Chondrocyte (in vitro differentiated cells): Measurements from ENCODE around the gene PAFAH2. TPM values are rescaled to one million over a fixed set of nuclear protein-coding genes. Genes with fewer than 3 reads are reported as not detected.

Experiments
- DNase-seq: peaks from one replicate; pipeline ENCODE4 v3.0.0; 2021; ENCODE audit warnings: mixed read lengths, low spot score
- H3K27ac Mint-ChIP-seq: one replicate; pipeline ENCODE4 v1.8.0; 2021; ENCODE audit warnings: mild to moderate bottlenecking, moderate library complexity, mixed read lengths; ENCODE audit not compliant: unreplicated experiment
- H3K27me3 Mint-ChIP-seq: 2 replicates; pipeline ENCODE4 v1.8.0; 2021; ENCODE audit warnings: low read depth, mixed read lengths
- H3K36me3 Mint-ChIP-seq: 2 replicates; pipeline ENCODE4 v1.8.0; 2021; ENCODE audit warnings: low read depth, mixed read lengths
- H3K4me1 Mint-ChIP-seq: 2 replicates; pipeline ENCODE4 v1.8.0; 2021; ENCODE audit warnings: low read depth, mild to moderate bottlenecking, mixed read lengths
- H3K4me3 Mint-ChIP-seq: one replicate; pipeline ENCODE4 v1.8.0; 2021; ENCODE audit warnings: mild to moderate bottlenecking, moderate library complexity, mixed read lengths; ENCODE audit not compliant: unreplicated experiment
- H3K9me3 Mint-ChIP-seq: 2 replicates; pipeline ENCODE4 v1.8.0; 2021; ENCODE audit warnings: low read depth, mixed read lengths
- total RNA-seq: library from RNA; stranded (reverse); gene quantifications from 3 replicates; pipeline ENCODE4 v1.2.1, GENCODE V29; 2021
- TF ChIP-seq, protein P1 (sequence below): fragments of 200-600 bp; sonication (generic); IDR thresholded peaks from 2 replicates; pipeline ENCODE4 v1.5.0; 2021; ENCODE audit warnings: antibody characterized with exemption, mild to moderate bottlenecking, moderate library complexity

PAFAH2 gene
- total RNA-seq, 1 donor from 2014 or later = 10.7 TPM

GRCh38 chr1:26016258-26016952, 18.5 kb upstream of the PAFAH2 start:
- no peaks in the 10 kb centered on the region for H3K36me3 Mint-ChIP-seq
- DNase-seq = no peak
- H3K27ac Mint-ChIP-seq = no peak overlapping the region
- peaks cover 49% of the 10 kb centered on the region for H3K4me1 Mint-ChIP-seq
- no peak overlapping the region for H3K4me3 Mint-ChIP-seq
- H3K27me3 Mint-ChIP-seq = no peaks in the 10 kb centered on the region
- TF ChIP-seq, protein P1, sequence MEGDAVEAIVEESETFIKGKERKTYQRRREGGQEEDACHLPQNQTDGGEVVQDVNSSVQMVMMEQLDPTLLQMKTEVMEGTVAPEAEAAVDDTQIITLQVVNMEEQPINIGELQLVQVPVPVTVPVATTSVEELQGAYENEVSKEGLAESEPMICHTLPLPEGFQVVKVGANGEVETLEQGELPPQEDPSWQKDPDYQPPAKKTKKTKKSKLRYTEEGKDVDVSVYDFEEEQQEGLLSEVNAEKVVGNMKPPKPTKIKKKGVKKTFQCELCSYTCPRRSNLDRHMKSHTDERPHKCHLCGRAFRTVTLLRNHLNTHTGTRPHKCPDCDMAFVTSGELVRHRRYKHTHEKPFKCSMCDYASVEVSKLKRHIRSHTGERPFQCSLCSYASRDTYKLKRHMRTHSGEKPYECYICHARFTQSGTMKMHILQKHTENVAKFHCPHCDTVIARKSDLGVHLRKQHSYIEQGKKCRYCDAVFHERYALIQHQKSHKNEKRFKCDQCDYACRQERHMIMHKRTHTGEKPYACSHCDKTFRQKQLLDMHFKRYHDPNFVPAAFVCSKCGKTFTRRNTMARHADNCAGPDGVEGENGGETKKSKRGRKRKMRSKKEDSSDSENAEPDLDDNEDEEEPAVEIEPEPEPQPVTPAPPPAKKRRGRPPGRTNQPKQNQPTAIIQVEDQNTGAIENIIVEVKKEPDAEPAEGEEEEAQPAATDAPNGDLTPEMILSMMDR = no peak
- no peaks in the 10 kb centered on the region for H3K9me3 Mint-ChIP-seq

- DNase-seq = no peak
- TF ChIP-seq, protein P1 = no peak
These were observed 17.5 kb upstream of the PAFAH2 start for GRCh38 chr1:26015358-26015757.

GRCh38 chr1:26014179-26014578, 16.3 kb upstream of the PAFAH2 start:
- Mint-ChIP-seq H3K27ac (no peak overlapping the region), H3K4me1 (peaks cover 26% of the 10 kb centered on the region), H3K27me3 (no peaks in the 10 kb centered on the region), H3K9me3 (no peaks in the 10 kb centered on the region), H3K36me3 (no peaks in the 10 kb centered on the region), H3K4me3 (no peak overlapping the region)
- no peak for DNase-seq
- TF ChIP-seq, protein P1 = no peak

More at GRCh38 chr1:26015358-26015757, 17.5 kb upstream of the PAFAH2 start:
- H3K27me3 Mint-ChIP-seq = no peaks in the 10 kb centered on the region
- H3K9me3 Mint-ChIP-seq = no peaks in the 10 kb centered on the region
- H3K4me1 Mint-ChIP-seq = peaks cover 38% of the 10 kb centered on the region
- no peak overlapping the region for H3K4me3 Mint-ChIP-seq
- H3K36me3 Mint-ChIP-seq = no peaks in the 10 kb centered on the region
- no peak overlapping the region for H3K27ac Mint-ChIP-seq

GRCh38 chr1:26012864-26013263, 15.0 kb upstream of the PAFAH2 start:
- H3K4me3 Mint-ChIP-seq = no peak overlapping the region
- no peaks in the 10 kb centered on the region for H3K9me3 Mint-ChIP-seq
- TF ChIP-seq, protein P1 = no peak
- H3K27ac Mint-ChIP-seq = no peak overlapping the region
- no peaks in the 10 kb centered on the region for H3K27me3 Mint-ChIP-seq
- DNase-seq = no peak
- peaks cover 15% of the 10 kb centered on the region for H3K4me1 Mint-ChIP-seq
- no peaks in the 10 kb centered on the region for H3K36me3 Mint-ChIP-seq

DNA sequence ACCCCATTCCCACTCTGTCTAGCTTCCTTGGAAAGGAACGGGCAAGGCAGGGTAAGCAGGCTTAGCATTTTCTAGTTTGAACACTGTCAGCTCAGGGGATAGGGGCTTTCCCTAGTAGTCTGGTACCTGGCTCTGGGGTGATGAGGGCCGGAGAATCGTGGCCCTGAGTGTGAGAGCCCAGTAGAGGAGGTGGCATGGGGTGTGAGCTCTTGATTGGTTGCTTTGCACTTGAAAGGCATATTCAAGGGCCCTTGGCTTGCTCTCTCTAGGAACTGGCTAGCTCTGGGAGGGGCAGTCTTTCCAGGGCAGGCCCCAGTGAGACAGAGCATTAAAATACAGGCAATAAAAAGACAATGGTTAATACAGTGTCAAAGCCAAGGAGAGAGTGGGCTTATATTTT, 13.0 kb upstream of the PAFAH2 start:
- H3K9me3 Mint-ChIP-seq = no peaks in the 10 kb centered on the region
- H3K36me3 Mint-ChIP-seq = no peaks in the 10 kb centered on the region
- DNase-seq = no peak
- H3K4me1 Mint-ChIP-seq = no peaks in the 10 kb centered on the region
- H3K27ac Mint-ChIP-seq = no peak overlapping the region
- H3K27me3 Mint-ChIP-seq = no peaks in the 10 kb centered on the region
- TF ChIP-seq, protein P1 = no peak
- no peak overlapping the region for H3K4me3 Mint-ChIP-seq
